GM19043 (cell line): Measurements from ENCODE around the gene NTN4.
"Not testable (repeated sequence)": the region's sequence is repeated elsewhere in the genome, so short reads cannot be mapped to it uniquely, and the experiment has no call there.

Experiments
- ATAC-seq: cut with Tn5 transposase; IDR thresholded peaks from one replicate; pipeline ENCODE4 v1.9.1; 2021; ENCODE audit warnings: low read depth; ENCODE audit not compliant: unreplicated experiment

NTN4 gene

DNA sequence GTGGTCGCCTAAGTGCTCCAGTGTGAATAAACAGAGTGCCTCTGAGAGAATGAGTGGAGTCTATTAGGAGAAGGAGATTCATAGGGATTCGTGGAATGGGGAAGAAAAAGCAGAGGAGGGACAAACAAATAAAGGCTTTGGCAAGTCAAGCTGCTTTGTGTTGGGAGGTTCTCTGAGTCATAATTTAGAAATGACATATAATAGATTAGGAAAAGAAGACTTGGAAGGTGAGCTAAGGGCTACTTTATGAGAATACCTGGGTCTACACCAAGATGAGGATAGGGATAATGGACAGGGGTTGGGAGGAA, 6.4 kb upstream of the NTN4 start:
- no peak for ATAC-seq

DNA sequence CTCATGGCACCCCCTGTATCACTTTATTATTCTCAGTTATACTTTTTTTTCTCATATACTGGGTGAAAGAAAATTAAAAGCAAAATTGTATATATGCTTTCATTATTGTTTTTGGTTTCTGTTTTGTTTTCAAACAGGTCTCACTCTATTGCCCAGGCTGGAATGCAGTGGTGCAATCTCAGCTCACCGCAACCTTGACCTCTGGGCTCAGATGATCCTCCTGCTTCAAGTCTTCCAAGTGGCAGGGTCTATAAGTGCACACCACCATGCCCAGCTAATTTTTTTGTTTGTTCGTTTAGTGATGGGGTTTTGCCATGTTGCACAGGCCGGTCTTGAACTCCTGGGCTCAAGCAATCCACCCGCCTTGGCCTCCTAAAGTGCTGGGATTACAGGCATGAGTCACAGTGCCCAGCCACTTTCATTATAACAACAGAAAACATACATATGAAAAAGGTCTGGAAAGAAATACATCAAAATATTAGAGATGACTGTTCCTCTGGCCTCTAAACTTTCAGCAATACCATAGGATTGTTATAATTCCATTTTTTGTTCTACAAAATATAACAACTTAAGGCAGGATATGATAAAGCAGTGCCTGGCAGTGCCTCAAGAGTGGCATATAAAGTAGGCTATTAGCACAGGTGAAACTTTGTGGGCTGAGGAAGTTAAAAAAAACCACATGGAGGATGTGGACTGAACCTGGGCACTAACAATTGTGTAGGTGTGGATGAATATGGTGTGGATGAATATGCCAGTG, 5.8 kb upstream of the NTN4 start:
- no peak for ATAC-seq

DNA sequence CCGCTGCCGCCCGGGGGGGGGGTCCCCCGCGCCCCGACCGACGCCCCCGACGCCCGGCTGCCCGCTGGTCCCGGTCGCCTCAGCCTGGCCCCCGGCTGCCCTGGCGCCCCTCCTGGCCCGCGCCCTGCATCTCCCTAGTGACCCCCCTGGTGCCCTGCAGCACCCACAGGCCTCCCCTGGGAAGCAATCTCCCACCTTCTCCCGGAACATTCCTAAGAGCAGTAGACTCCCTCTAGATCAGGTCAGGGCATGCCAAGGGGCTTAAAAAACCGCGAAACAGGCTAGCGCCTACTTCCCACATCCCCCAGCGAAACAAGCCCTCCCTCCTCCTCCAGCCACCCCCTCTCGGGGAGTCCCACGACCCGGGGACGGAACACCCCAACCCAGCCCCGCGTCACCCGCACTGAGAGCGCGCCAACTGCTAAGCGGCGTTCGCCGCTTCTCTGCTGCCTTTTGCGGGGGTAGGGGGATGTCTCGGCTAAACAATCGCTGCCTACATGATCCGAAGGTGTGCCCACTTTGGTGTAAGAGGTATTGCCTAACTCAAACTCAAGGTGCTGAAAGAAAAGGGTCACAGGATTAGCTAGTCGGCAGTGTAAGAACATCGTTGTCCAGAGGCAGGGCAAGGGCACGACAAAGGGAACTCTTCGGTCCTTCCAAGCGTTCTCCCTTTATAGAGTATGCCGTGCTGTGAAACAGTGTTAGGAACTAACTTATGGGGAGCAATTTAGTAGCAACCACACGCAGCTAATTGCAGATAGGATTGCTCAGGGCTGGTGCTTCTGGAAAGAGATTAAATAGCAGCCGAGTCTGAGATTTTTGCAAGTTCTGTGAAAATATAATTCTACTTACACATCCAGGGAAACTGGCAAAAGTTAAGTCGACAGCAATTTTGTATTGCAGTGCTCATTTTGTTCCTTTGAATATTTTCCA, 619 bp upstream of the NTN4 start:
- ATAC-seq = no peak

DNA sequence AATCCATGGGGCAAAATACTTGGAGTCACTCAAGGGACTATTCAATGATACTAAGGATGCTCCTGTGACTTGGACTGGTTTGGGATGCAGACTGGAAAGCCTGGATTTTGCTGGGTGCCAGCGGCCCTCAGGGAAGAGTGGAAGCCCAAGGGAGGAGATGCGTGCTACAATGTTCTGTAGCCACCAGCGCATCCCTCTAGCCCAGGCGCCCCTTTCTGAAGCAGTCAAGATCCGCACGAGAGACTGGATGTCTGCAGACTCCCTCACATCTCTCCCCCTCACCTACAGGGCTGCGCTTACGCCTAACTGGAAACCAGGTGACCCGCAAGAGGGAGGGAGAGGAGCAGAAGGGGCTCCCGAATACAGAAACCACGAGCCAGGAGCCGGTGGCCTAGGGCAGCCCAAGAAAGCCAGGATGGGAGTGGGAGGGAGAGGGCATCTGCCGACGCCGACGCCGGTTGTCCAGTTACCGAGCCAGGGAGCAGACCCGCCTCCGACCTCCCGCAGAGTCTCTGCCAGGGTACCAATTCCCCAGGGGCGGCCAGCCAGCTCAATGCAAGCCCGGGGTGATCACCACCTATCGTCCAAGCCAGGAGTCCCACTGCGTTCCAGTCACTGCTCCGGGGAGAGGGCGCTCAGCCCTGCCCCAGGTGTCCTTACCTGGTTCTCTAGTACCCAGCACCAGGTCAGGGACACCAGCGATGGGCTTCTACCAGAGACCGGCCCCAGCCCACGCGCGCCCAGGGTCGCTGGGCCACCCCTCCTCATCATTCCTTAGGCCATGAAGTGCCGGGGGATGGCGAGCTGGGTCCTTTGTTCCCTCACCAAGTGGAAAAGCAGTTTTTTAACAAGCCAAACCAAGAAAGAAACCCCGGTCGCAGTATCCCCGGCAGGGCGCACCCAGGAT, 1.2 kb downstream of the NTN4 start:
- ATAC-seq = no peak

DNA sequence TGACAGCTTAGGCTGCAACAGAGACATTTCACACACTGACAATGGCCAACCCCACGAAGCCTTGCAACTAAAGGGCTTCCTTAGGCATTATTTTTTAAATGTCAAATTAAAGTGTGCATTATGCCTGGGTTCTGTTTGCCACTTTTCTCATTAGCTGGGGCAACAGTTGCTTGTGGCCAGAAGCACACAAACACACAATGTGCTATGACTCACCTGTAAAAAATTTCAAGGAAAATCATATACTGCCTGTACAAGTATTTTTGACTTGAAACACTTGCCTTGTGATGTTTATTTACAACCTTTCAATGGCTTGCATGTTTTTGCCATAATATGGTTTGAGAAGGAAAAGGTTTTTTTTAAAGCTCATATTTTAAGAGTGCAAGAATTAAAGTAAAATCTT, 1.9 kb downstream of the NTN4 start:
- no peak for ATAC-seq

DNA sequence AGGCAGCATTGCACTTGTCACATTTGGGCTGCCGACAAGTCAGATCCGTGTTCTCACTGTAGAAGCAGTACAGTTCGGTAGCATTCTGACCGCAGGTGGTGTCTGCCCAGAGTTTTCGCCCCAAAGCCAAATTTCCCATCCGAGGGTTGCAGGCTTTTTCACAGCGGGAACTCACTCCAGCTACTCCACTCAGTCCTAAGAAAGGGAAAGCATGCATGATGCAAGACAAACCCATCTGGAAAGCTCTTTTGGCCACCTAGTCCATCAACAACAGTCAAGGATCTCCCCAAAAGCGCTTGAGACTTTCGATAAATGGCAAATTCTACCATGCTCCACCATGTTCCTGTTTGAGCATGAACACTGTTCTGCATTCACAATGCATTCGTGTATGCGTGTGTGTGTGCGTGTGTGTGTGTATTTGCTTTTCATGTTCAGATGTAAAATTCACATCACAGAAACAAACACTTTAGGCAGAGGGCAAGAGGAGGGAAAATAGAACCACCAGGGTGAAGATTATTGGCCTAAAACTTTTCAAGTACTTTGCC, 3.2 kb downstream of the NTN4 start:
- no peak for ATAC-seq

DNA sequence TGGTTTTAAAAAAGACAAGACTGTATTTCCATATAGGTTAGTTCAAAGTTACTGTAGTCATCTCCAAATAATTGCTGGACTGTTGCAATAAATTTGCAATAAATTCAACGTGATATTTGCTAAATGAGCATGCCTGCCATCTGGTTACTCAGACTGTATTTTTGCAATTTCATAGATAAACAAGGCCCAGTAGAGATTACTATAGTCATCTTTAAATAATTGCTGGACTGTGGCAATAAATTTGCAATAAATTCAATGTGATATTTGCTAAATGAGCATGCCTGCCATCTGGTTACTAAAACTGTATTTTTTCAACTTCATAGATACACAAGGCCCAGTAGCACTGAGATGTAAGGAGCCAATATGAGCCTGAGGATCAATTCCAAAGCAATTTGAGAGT, 5.6 kb downstream of the NTN4 start:
- no peak for ATAC-seq

DNA sequence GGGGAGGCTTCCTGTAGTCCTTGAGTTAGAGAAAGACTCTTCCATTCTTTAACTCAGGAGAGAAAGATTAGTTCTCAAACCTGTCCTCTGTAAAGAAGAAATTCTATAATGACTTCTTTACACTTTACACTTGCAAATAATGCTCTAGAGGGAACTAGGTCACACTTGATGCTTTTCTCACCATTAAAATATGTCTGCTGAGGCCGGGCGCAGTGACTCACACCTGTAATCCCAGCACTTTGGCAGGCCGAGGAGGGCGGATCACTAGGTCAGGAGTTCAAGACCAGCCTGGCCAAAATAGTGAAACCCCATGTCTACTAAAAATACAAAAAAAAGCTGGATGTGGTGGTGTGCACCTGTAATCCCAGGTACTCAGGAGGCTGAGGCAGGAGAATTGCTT, 6.3 kb downstream of the NTN4 start:
- ATAC-seq = no peak

DNA sequence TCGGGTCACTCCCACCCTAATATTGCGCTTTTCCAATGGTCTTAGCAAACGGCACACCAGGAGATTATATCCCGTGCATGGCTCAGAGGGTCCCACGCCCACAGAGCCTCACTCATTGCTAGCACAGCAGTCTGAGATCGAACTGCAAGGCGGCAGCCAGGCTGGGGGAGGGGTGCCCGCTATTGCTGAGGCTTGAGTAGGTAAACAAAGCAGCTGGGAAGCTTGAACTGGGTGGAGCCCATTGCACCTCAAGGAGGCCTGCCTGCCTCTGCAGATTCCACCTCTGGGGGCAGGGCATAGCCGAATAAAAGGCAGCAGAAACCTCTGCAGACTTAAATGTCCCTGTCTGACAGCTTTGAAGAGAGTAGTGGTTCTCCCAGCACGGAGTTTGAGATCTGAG, 15.1 kb downstream of the NTN4 start:
- not testable (repeated sequence) for ATAC-seq

DNA sequence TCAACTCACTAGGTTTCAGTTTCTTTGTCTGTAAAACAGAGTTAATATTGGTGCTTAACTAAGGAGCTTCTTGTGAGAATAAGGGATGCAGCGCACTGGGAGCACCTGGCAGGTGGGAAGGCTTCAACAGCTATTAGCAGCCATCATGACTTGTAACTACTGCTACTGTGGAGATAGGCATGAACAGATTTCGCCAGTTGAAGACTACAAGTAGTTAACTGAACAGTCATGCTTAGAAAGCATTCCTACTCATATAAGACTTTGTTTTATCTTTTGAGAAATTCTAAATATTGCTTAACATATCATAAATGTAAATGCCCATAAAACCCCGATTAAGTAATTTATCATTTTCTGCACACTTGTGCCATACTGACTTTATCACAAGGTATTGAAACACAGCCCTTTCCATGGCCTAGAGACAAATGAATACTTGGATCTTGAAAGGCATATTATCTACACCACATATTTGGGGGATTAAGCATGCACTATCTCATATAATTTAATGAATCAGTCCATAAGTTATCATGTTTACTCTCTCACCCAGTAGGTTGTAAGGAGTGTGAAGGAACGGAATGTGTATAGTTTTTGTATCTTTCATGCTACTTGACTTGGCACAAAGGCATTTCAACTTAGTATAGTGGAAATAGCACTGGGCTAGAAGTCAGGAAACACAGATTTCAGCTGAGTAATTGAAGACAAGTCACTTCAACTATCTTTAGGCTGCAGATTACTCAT, 16.1 kb downstream of the NTN4 start:
- no peak for ATAC-seq

DNA sequence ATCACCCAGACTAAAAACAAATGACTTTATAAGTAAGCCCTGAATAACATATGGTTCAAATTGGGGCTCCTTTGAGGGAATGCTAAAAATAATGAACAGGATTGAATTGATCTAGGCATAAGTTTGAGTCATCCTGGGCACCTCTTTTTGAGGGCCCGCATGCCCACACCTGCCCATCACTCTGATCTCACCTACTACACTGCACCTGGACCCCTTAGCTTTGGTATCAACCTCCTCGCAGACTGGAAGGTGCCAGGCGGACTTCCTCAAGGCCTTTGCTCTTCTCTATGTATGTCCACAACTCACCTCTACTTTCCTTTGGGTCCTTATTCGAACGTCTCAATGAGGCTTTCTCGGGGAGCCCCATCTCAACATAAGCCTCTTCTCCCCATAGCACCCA, 17.2 kb downstream of the NTN4 start:
- no peak for ATAC-seq

DNA sequence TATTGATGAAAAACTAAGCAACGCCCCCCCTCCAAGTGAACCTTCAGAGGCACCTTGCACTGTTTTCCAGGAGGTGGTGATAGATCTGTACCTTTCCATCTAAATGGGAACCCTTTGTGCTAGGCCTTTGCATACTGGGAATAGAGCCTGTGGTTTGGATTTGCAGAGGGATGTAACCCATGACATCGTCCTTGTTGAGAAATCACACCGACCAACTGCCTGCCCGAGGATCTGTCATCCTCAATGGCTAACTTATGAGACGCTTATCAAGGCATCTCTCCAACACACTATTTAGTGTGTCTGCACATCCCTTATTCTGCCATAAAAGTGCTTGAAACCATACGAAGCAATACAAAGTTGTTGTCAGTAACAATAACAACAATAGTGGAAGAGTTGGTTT, 22.9 kb downstream of the NTN4 start:
- no peak for ATAC-seq

DNA sequence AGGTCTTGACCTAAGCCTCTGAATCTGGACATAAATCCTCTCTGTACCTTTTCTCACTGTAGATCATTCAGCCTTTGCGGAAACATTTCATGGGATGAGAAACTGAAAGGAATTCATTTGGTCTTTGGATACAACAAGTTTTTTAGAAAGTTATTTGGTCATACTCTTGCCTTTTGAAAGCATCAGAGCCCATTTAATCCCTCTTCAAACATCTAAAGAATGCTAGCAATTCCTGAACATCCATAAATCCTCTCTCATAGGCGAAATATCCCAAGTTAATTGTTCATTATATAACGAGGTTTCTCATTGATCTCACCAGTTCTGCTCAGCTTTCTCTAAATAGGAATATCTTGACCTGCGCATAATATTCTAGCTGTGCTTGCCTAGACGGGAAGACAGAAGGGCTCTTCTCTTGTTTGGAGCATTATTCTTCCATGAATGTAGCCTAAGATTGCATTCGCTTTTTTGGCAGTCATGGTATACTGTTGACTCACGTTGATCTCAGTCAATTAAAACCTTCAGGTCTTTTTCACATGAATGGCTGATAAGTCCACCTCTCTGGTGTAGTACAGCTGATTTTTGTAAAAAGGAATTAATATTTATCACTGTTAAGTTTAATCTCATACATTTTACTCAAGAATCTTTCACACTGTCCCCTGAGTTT, 24.1 kb downstream of the NTN4 start:
- no peak for ATAC-seq

DNA sequence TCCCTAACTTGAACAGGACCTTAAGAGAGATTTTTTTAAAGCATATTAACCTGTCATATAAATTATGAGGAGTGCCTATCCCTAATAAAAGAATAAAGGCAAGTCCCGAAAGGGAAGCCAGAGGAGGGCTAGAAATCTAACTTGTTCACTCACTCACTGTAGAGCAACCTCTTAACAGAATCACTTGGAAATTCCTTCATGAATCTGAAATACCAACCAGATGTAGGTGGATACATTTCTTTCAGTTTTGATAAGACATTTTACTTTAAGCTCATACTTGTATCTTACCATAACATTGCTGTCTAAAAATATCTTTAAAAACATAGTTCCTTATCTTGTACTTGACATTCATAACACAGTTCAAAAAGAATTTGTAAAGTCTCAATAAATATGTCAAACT, 25.7 kb downstream of the NTN4 start:
- ATAC-seq = no peak

DNA sequence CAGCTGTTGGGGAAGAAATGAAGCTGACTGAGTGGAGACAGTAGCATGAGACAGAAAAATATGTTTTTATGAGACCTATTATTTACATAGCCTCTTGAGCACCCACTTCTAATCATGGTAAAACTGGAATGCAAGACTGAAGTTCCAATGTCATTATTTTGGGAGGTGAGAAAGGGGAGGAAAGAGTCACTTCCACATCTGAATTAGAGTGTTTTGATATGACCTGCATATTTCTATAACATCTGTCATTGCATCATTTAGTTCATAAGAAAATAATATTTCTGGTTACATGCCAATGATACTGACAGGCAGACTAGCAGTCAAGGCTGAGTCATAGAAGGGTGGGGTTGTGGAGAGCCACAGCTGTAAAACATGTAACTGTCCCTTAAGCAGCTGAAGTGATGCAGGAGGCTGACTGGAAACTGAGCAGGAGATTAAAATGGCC, 26.7 kb downstream of the NTN4 start:
- no peak for ATAC-seq

DNA sequence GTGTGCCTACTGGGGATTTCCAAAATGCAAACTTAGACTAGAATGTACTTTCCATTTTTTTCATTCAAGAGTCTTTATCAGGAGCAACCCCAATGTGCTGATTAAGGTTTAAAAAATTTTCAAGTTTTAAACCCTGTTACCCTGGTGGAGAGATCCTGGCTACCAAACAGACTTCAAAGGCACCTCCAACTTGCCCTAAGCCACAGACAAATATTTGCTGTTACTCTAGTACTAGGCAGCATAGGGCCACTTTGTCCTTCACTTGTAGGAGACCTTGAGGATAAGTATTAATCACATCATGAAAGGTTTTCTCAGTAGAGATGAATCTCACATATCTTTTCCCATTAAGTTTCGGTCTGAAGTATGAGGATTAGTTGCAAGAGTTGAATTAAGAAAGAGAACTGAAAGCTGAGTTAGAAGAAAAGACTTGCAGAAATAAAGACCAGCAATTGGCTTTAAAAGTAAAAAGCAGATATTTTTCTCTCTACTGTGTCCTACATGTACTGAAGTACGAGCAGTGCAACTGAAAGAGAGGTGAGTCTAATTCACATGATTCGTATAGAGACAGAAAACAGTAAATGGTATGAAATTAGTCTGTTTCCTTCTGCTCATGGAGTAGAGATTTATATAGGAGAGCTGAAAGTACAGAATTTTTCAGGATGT, 28.3 kb downstream of the NTN4 start:
- no peak for ATAC-seq

DNA sequence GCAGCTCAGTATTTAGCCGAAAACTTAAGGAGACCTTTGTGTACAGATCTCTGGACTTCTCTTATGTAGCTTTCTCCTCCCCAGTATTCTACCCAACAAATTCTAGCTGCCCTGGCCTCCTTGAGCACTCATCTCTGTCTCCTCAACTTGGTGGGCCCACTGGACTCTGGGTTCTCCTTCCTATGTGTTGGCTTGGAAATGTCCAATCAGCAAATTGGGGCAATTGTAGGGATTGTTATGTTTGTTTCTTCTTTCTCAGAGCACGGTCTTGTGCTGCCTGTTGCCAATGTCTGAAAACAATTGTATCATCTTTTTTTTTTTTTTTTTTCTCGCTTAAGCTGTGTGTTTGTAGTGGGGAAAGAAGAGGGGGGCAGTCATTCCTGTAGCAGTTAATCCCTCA, 30.2 kb downstream of the NTN4 start:
- no peak for ATAC-seq

DNA sequence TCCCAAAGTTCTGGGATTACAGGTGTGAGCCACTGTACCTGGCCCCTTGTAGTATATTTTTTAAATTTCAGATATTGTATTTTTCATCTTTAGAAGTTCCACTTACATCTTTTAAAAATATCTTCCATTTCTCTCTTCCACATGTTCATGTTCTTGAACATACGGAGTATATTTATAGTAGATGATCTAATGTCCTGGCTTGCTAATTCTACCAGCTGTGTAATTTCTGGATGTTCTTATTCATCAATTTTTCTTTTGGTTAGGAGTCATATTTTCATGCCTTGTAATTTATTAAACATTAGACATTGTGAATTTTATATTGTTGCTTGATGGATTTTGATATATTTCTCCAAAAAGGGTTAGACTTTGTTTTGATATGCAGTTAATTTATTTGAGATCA, 30.8 kb downstream of the NTN4 start:
- ATAC-seq = no peak

DNA sequence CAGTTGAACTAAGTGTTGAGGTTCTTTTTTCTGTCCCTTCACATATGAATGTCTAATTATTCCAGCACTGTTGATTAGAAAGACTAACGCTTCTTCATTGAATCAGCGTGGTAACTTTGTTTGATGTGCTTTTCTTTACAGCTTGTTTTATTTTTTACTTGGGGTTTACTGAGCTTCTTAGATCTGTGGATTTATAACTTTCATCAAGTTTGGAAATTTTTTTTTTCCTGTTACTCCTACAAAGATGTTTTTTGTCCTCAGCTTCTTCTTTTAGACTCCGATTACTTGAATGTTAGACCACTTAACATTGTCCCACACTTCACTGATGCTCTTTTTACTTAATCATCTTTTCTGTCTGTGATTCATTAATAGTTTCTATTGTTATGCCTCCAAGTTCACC, 31.5 kb downstream of the NTN4 start:
- no peak for ATAC-seq
